Psoas muscle (tissue), 8 donors: Measurements from ENCODE around the gene SLC2A4RG. TPM values are rescaled to one million over a fixed set of nuclear protein-coding genes. Genes with fewer than 3 reads are reported as not detected.
A peak's percentile ranks its signal among the peaks of the same experiment; 100 is the strongest.

Experiments used
- ATAC-seq, 4 donors: fragments of 200-7000 bp; cut with Tn5 transposase; one replicate each; pipeline ENCODE4 v1.9.1; 2020; ENCODE audit warnings: moderate library complexity in 3 of 4, mild to moderate bottlenecking in 2 of 4
- DNase-seq, 2 donors: peaks; one replicate each; pipeline ENCODE4 v3.0.0-alpha.2; 2020
- H3K27ac ChIP-seq: fragments of 200-600 bp; one replicate; pipeline ENCODE4 v1.8.0; 2022
- H3K27me3 ChIP-seq, 3 donors: fragments of 200-600 bp in 1 of 3; one replicate each; pipeline versions ENCODE4 v1.6.1 to v1.8.0; 2013 to 2022; ENCODE audit warnings: low read length in 2 of 3, mild to moderate bottlenecking in 2 of 3, moderate library complexity in 1 of 3; ENCODE audit not compliant: insufficient read depth in 3 of 3
- H3K36me3 ChIP-seq, 2 donors: fragments of 200-600 bp in 1 of 2; one replicate each; pipeline versions ENCODE4 v1.6.1 to v1.8.0; 2013 to 2022; ENCODE audit warnings: low read depth in 1 of 2, mild to moderate bottlenecking in 1 of 2, moderate library complexity in 1 of 2; ENCODE audit not compliant: insufficient read depth in 1 of 2
- H3K4me1 ChIP-seq: fragments of 200-600 bp; one replicate; pipeline ENCODE4 v1.8.0; 2022
- H3K4me3 ChIP-seq: fragments of 200-600 bp; one replicate; pipeline ENCODE4 v1.8.0; 2022; ENCODE audit warnings: mild to moderate bottlenecking
- H3K9me3 ChIP-seq: fragments of 200-600 bp; one replicate; pipeline ENCODE4 v1.8.0; 2022
- WGBS, 3 donors: extraction: QIAGEN DNeasy Blood & Tissue Kit; methylation state at CpG; one replicate each; pipeline versions ENCODE4 v1.1.6 to v1.1.7; 2013; 5-methylcytosine and 5-hydroxymethylcytosine counted together
- intact Hi-C, 2 donors: fragments of 100-400 bp; cut with DNase I; formaldehyde crosslinking; loops; one replicate each; pipeline versions ENCODE4 v1.11.0 to v1.14.2; 2022
- polyA plus RNA-seq, 3 donors: library from polyadenylated mRNA; stranded (reverse); fragments of 200-250 nt; gene quantifications; one replicate each; pipeline ENCODE4 v1.2.3, GENCODE V29; 2013
- total RNA-seq, 4 donors: library from RNA; stranded (reverse); fragmentation: NEBNext Ultra II Directional in 2 of 4; extraction: Animal tissue kit (Norgen Biotek cat#: 25700) in 2 of 4; gene quantifications; one replicate each; pipeline versions ENCODE4 v1.2.1 to v1.2.4, GENCODE V29; 2021 to 2023
- TF ChIP-seq, protein P1 (sequence below): fragments of 200-600 bp; IDR thresholded peaks from one replicate; pipeline ENCODE4 v1.8.0; 2022; ENCODE audit warnings: antibody characterized with exemption
- donor health status: healthy with polysubstance abuse.
- donor health status: DM: no; HTN: no; CAD: no; lungs with moderate emphysema.
- donor health status: Bipolar disorder and iron deficiency.
- donor health status: healthy.
- donor health status: DM: yes; HTN: yes; CAD: no.
- donor health status: DM: no; HTN: no; CAD: no.
- donor health status: DM: no; HTN: no; CAD: no.
- donor health status: DM: yes; HTN: yes; CAD: no.

Gene SLC2A4RG
- total and polyA plus RNA-seq, 7 donors: 27.1 to 79.1 (median 43.7) TPM

DNA sequence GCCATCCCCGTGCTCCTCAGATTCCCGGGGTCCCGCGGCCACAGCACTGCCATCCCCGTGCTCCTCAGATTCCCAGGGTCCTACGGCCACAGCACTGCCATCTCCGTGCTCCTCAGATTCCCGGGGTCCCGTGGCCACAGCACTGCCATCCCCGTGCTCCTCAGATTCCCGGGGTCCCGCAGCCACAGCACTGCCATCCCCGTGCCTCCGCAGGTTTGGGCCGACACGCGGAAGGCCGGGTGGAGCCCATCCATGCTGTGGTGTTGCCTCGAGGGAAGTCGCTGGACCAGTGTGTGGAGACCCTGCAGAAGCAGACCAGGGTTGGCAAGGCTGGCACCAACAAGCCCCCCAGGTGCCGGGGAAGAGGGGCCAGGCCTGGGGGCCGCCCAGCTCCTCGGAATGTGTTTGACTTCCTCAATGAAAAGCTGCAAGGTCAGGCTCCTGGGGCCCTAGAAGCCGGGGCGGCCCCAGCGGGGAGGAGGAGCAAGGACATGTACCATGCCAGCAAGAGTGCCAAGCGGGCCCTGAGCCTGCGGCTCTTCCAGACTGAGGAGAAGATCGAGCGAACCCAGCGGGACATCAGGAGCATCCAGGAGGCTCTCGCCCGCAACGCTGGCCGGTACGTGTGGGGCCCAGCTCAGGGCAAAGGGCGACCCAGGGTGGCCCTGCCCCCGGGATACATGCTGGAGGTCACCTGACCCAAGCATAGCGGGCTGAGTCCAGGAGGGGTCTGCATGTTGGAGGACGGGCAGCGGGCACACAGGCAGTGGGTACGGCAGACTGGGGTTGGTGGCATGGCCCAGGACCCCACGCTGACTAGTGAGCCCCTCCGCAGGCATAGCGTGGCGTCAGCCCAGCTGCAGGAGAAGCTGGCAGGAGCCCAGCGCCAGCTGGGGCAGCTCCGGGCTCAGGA lies 4.4 kb upstream of the SLC2A4RG start:
- Histone ChIP-seq H3K36me3 (peaks cover 0 to 29% of the 10 kb centered on the region in 2 donors), H3K4me1 (peaks cover 7% of the 10 kb centered on the region), H3K9me3 (no peaks in the 10 kb centered on the region), H3K4me3 (no peak overlapping the region), H3K27me3 (no peaks in the 10 kb centered on the region), H3K27ac (no peak overlapping the region)
- intact Hi-C loops: loop anchor here in 1 of 2 donors (5.0 kb wide), 1 partner anchor 33 kb away; no protein-coding TSS in a partner anchor
- TF ChIP-seq, protein P1, sequence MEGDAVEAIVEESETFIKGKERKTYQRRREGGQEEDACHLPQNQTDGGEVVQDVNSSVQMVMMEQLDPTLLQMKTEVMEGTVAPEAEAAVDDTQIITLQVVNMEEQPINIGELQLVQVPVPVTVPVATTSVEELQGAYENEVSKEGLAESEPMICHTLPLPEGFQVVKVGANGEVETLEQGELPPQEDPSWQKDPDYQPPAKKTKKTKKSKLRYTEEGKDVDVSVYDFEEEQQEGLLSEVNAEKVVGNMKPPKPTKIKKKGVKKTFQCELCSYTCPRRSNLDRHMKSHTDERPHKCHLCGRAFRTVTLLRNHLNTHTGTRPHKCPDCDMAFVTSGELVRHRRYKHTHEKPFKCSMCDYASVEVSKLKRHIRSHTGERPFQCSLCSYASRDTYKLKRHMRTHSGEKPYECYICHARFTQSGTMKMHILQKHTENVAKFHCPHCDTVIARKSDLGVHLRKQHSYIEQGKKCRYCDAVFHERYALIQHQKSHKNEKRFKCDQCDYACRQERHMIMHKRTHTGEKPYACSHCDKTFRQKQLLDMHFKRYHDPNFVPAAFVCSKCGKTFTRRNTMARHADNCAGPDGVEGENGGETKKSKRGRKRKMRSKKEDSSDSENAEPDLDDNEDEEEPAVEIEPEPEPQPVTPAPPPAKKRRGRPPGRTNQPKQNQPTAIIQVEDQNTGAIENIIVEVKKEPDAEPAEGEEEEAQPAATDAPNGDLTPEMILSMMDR: no peak
- DNase-seq (no peak), ATAC-seq (no peak)
- WGBS, 3 donors: 80 to 83% (median 81%) methylated on average over 48 of the region's 48 CpGs

DNA sequence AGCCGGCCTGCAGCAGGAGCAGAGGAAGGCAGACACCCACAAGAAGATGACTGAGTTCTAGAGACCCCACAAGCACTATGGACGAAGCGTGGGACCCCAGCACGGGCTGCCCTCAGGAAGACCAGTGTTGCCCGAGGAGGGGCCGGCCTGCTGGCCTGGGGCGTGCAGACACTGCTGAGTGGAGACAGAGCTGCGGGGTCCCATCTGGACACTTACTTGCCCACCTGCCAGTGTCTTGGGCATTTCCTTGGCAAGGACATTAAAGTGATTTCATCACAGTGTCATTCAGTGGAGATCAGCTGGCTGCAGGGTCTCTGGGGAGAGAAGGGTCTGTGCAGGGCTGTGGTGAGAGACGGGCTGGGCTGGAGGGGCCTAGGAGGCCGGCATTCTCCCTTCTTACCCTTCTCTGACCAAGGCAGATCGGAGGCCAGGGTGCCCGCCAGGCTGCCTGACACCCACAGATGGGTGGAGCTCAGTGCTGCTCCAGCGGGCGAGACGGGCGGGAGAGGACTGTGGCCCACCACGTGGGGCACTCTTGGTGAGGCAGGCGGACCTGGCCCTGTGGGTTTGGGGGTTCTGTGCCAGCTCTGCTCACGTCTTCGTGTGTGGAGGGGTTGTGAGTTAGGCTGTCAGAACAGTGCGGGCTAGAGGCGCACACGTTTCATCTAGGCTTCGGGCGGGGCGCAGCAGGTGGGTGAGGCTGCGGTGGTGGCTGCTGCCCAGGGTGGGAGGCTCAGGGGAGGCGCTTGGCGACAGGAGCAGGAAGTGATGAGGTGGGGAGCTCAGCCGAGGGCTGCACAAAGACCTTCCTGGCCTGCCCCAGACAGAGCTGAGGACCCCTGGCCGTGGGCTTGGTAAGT lies 3.5 kb upstream of the SLC2A4RG start, which contains the start of gene LIME1:
LIME1 (plus strand) TSS at position 806 of the 860 bp plus-strand sequence. CDS start 886 bp downstream, outside the sequence.
- no peak for ATAC-seq
- Histone ChIP-seq H3K9me3 (no peaks in the 10 kb centered on the region), H3K4me1 (peaks cover 7% of the 10 kb centered on the region), H3K36me3 (peaks cover 0 to 29% of the 10 kb centered on the region in 2 donors), H3K27ac (no peak within 1 kb of the TSS), H3K27me3 (no peaks in the 10 kb centered on the region), H3K4me3 (peak within 1 kb of the TSS; percentile 25)
- intact Hi-C loops: loop anchor here in 1 of 2 donors (5.0 kb wide), 1 partner anchor 34 kb away; no protein-coding TSS in a partner anchor
- DNase-seq: peak in 1 of 2 donors; percentile 58
- TF ChIP-seq, protein P1: no peak
- 70 to 81% (median 72%) methylated on average over 23 to 31 of the region's 31 CpGs for WGBS, 3 donors

DNA sequence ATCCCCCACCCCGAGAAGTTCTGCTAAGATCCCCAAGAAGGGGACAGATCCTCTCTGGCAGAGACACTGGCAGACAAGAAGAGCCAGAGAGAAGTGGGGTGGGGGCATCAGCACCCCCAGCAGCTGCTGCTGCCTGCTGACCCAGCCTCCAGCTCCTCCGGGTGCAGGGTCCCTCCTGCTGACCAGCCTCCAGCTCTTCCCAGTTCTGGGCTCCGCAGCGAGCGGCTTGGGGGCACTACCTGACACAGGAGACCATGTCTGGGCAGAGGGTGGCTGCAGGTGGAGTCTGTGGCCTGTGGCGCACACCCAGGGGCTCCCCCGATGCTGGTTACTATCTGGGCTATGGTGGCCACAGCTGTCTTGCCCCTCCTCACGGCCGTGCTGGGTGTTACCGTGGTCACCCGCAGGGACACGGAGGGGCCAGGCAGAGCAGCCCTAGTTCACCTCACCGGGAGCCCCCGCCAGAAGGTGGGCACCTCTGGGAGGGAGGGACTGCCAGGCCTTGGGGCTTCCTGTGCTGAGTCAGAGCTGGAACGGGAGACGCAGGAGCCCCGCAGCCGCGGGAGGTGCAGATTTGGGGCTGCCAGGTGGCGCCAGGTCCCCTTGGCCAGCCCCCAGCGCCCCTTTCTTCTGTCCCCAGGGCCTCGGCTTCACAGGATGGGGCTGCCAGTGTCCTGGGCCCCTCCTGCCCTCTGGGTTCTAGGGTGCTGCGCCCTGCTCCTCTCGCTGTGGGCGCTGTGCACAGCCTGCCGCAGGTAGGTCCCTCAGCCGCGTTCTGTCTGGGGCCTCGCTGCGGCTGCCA lies 2.5 kb upstream of the SLC2A4RG start:
- H3K4me1 ChIP-seq: peaks cover 15% of the 10 kb centered on the region
- H3K27ac ChIP-seq: no peak overlapping the region
- TF ChIP-seq, protein P1: no peak
- H3K4me3 ChIP-seq: peak overlapping the region; percentile 25
- intact Hi-C loops: loop anchor here in 1 of 2 donors (5.0 kb wide), 1 partner anchor 35 kb away; no protein-coding TSS in a partner anchor
- H3K36me3 ChIP-seq: peaks cover 0 to 33% of the 10 kb centered on the region in 2 donors
- DNase-seq (peak in 1 of 2 donors; percentile 60), ATAC-seq (no peak)
- 71 to 76% (median 74%) methylated on average over 27 to 30 of the region's 30 CpGs for WGBS, 3 donors
- H3K9me3 ChIP-seq: no peaks in the 10 kb centered on the region
- no peaks in the 10 kb centered on the region for H3K27me3 ChIP-seq

DNA sequence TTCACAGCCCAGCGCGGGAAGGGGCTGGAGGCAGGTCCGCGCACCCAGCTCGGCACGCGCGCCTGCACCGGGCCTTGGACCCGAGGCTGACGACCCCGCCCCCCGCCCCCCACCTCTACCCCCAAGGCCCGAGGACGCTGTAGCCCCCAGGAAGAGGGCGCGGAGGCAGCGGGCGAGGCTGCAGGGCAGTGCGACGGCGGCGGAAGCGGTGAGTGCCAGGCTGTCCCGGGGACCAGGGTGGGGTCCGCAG lies 2.0 kb upstream of the SLC2A4RG start:
- H3K4me3 ChIP-seq: peak overlapping the region; percentile 25
- ATAC-seq (no peak), DNase-seq (no peak)
- no peaks in the 10 kb centered on the region for H3K9me3 ChIP-seq
- no peak overlapping the region for H3K27ac ChIP-seq
- peaks cover 15% of the 10 kb centered on the region for H3K4me1 ChIP-seq
- 45 to 59% (median 52%) methylated on average over 12 to 26 of the region's 26 CpGs for WGBS, 3 donors
- intact Hi-C loops: loop anchor here in 1 of 2 donors (5.0 kb wide), 1 partner anchor 35 kb away; no protein-coding TSS in a partner anchor
- no peaks in the 10 kb centered on the region for H3K27me3 ChIP-seq
- TF ChIP-seq, protein P1: no peak
- H3K36me3 ChIP-seq: peaks cover 0 to 38% of the 10 kb centered on the region in 2 donors
